Tibial artery (tissue), 4 donors: ENCODE results near the gene SLC25A29.

Experiments used
- DNase-seq, 2 donors: peaks; one replicate each; pipeline ENCODE4 v3.0.0-alpha.2; 2019
- H3K27ac ChIP-seq, 2 donors: fragments of 200-600 bp; sonication (generic) in 1 of 2; 1 replicate in 1 of 2; 2 replicates in 1 of 2; pipeline ENCODE4 v1.5.1; 2018 to 2019; ENCODE audit warnings: mild to moderate bottlenecking in 1 of 2
- H3K27me3 ChIP-seq, 2 donors: fragments of 200-600 bp; sonication (generic) in 1 of 2; one replicate each; pipeline versions ENCODE4 v1.5.1 to v1.6.0; 2016 to 2019
- H3K36me3 ChIP-seq, 3 donors: fragments of 200-600 bp; sonication (generic) in 2 of 3; one replicate each; pipeline ENCODE4 v1.5.1; 2016 to 2019; ENCODE audit warnings: mild to moderate bottlenecking in 2 of 3
- H3K4me1 ChIP-seq, 4 donors: fragments of 200-600 bp; sonication (generic) in 2 of 4; 1 replicate in 3 of 4; 2 replicates in 1 of 4; pipeline ENCODE4 v1.5.1; 2016 to 2019
- H3K4me3 ChIP-seq, 2 donors: fragments of 200-600 bp; sonication (generic) in 1 of 2; 1 replicate in 1 of 2; 2 replicates in 1 of 2; pipeline ENCODE4 v1.5.1; 2018 to 2019; ENCODE audit warnings: mild to moderate bottlenecking in 2 of 2
- H3K9me3 ChIP-seq, 3 donors: fragments of 200-600 bp; sonication (generic) in 1 of 3; one replicate each; pipeline ENCODE4 v1.5.1; 2016 to 2019
- CTCF ChIP-seq, 2 experiments: fragments of 200-600 bp in 1 of 2; fragments of 450-650 bp in 1 of 2; IDR thresholded peaks; one replicate each; pipeline ENCODE4 v1.5.1; 2017 to 2019; ENCODE audit warnings: antibody characterized with exemption in 2 of 2, mild to moderate bottlenecking in 1 of 2, moderate library complexity in 1 of 2
- intact Hi-C: fragments of 100-400 bp; cut with DNase I; formaldehyde crosslinking; loops from one replicate; pipeline ENCODE4 v1.15.0; 2023; ENCODE audit warnings: low total_unique reads

The SLC25A29 gene

GRCh38 chr14:100243020-100243419 lies 63.2 kb downstream of the SLC25A29 start:
- H3K9me3 ChIP-seq, result no peaks in the 10 kb centered on the region
- H3K36me3 ChIP-seq, result no peaks in the 10 kb centered on the region
- intact Hi-C loops, result loop anchor here (5.0 kb wide), 1 partner anchor 64 kb away; the partner anchor contains the start of gene SLC25A29
- H3K4me3 ChIP-seq, result no peak overlapping the region
- DNase-seq, result no peak
- TF ChIP-seq CTCF (IDR thresholded peaks at IDR 0.05), result no peak
- no peaks in the 10 kb centered on the region for H3K27me3 ChIP-seq
- peak overlapping the region; percentile 87 to 97 for H3K27ac ChIP-seq
- H3K4me1 ChIP-seq, result peaks cover 0 to 72% (median 57%) of the 10 kb centered on the region in 4 donors

- no peaks in the 10 kb centered on the region for H3K36me3 ChIP-seq
- no peaks in the 10 kb centered on the region for H3K9me3 ChIP-seq
- peaks cover 0 to 69% (median 57%) of the 10 kb centered on the region in 4 donors for H3K4me1 ChIP-seq
- H3K27ac ChIP-seq, result peak overlapping the region; percentile 87 to 97
- no peak for TF ChIP-seq CTCF (IDR thresholded peaks at IDR 0.05)
- peak overlapping the region; percentile 96 to 99 for H3K4me3 ChIP-seq
- DNase-seq, result no peak
- intact Hi-C loops, result loop anchor here (5.0 kb wide), 1 partner anchor 66 kb away; the partner anchor contains the start of gene SLC25A29
- H3K27me3 ChIP-seq, result no peaks in the 10 kb centered on the region
Observed at GRCh38 chr14:100241279-100241678, 65.0 kb downstream of the SLC25A29 start.
